Left lung (tissue), 10 donors: ENCODE measurements around the gene NACC1. TPM values are rescaled to one million over a fixed set of nuclear protein-coding genes. Genes with fewer than 3 reads are reported as not detected.

Experiments
- ATAC-seq: fragments of 200-7000 bp; cut with Tn5 transposase; one replicate; pipeline ENCODE4 v1.9.1; 2020; ENCODE audit warnings: moderate library complexity
- DNase-seq, 4 donors: peaks; one replicate each; pipeline ENCODE4 v3.0.0-alpha.2; 2013 to 2020
- H3K27ac ChIP-seq, 2 donors: fragments of 200-600 bp; sonication (generic) in 1 of 2; one replicate each; pipeline versions ENCODE4 v1.5.0 to v1.8.0; 2020 to 2021
- H3K27me3 ChIP-seq, 2 donors: fragments of 200-600 bp; sonication (generic) in 1 of 2; one replicate each; pipeline versions ENCODE4 v1.5.0 to v1.8.0; 2020 to 2021
- H3K36me3 ChIP-seq, 2 donors: fragments of 200-600 bp; sonication (generic) in 1 of 2; one replicate each; pipeline versions ENCODE4 v1.5.0 to v1.8.0; 2020 to 2021
- H3K4me1 ChIP-seq, 2 donors: fragments of 200-600 bp; one replicate each; pipeline ENCODE4 v1.8.0; 2021
- H3K4me3 ChIP-seq, 2 donors: fragments of 200-600 bp; sonication (generic) in 1 of 2; one replicate each; pipeline versions ENCODE4 v1.5.0 to v1.8.0; 2020 to 2021; ENCODE audit warnings: mild to moderate bottlenecking in 1 of 2
- H3K9me3 ChIP-seq, 2 donors: fragments of 200-600 bp; sonication (generic) in 1 of 2; one replicate each; pipeline versions ENCODE4 v1.5.0 to v1.8.0; 2020 to 2021
- intact Hi-C, 2 donors: fragments of 100-400 bp; cut with DNase I; formaldehyde crosslinking; loops; one replicate each; pipeline versions ENCODE4 v1.11.2 to v1.14.2; 2022
- polyA plus RNA-seq, 6 donors: library from polyadenylated mRNA; unstranded; fragments of 120-200 nt; gene quantifications; one replicate each; pipeline ENCODE4 v1.2.1, GENCODE V29; 2013; ENCODE audit not compliant: insufficient read length in 6 of 6
- total RNA-seq, 2 donors: library from RNA; stranded (reverse); fragmentation: NEBNext Ultra II Directional; extraction: Animal tissue kit (Norgen Biotek cat#: 25700); gene quantifications; one replicate each; pipeline ENCODE4 v1.2.1, GENCODE V29; 2021
- TF ChIP-seq, protein P1 (sequence below), 2 donors: fragments of 200-600 bp; sonication (generic) in 1 of 2; IDR thresholded peaks; one replicate each; pipeline versions ENCODE4 v1.5.0 to v1.8.0; 2021; ENCODE audit warnings: antibody characterized with exemption in 2 of 2
- donor health status: DM: no; HTN: yes; CAD: no.
- donor health status: DM: no; HTN: no; CAD: no.

The NACC1 gene
- total and polyA plus RNA-seq, 8 donors: 14.9 to 92.5 (median 21.1) TPM

DNA sequence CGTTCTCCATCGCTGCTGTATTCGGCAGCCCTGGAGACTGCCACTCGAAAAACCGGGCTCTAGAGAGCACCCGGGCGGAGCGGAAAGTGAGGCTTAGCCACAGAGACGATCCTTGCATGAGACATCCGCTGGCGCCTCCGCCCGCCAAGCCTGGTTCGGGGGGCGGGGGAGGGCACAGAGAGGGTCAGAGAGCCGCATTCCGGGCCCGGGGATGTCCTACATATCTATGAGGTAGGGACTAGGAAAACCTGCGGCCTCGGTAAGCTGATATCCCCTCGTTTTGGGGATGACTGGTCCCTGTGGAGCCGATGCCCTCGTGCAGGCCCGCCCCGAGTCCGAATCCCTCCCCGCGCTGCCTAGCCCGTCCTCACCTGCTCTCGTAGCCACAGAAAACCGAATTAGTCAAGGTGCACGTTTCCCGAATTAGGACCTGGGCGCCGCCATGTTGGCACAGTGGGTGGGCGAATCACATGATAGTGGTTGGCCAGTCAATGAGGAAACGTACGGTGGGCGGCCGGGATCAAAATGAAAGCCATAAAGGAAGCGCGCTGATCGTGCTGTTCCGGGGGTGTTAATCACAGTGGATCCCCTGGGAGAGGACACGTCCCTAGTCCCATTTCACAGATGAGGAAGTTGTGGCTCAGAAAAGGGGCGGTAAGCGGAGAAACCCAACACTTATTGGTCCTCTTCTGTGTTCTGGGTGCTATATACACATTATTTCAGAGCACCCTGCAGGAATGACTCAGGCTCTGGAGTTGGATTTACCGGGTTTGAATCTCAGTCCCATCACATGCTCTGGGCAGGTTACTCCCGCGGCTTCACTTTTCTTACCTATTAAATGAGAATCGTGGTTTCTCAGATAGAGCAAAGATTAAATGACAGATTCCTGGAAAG is 1.5 kb upstream of the NACC1 start, which contains the start of gene TRMT1:
TSS of gene TRMT1 (minus strand) at position 459 of the 894 bp plus-strand sequence. CDS start at position 118, 341 bp downstream.
- DNase-seq: peak; percentile 89 to 92 (median 91)
- ATAC-seq: peak; percentile 78
- Histone ChIP-seq H3K36me3 (peaks cover 0 to 27% of the 10 kb centered on the region in 2 donors), H3K27me3 (no peaks in the 10 kb centered on the region), H3K4me1 (peaks cover 22 to 48% of the 10 kb centered on the region in 2 donors), H3K27ac (peak within 1 kb of the TSS; percentile 67 to 84), H3K9me3 (no peaks in the 10 kb centered on the region), H3K4me3 (peak within 1 kb of the TSS; percentile 93 to 95)
- intact Hi-C loops: no loop called here
- TF ChIP-seq, protein P1, sequence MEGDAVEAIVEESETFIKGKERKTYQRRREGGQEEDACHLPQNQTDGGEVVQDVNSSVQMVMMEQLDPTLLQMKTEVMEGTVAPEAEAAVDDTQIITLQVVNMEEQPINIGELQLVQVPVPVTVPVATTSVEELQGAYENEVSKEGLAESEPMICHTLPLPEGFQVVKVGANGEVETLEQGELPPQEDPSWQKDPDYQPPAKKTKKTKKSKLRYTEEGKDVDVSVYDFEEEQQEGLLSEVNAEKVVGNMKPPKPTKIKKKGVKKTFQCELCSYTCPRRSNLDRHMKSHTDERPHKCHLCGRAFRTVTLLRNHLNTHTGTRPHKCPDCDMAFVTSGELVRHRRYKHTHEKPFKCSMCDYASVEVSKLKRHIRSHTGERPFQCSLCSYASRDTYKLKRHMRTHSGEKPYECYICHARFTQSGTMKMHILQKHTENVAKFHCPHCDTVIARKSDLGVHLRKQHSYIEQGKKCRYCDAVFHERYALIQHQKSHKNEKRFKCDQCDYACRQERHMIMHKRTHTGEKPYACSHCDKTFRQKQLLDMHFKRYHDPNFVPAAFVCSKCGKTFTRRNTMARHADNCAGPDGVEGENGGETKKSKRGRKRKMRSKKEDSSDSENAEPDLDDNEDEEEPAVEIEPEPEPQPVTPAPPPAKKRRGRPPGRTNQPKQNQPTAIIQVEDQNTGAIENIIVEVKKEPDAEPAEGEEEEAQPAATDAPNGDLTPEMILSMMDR (IDR thresholded peaks at IDR 0.05): no peak

DNA sequence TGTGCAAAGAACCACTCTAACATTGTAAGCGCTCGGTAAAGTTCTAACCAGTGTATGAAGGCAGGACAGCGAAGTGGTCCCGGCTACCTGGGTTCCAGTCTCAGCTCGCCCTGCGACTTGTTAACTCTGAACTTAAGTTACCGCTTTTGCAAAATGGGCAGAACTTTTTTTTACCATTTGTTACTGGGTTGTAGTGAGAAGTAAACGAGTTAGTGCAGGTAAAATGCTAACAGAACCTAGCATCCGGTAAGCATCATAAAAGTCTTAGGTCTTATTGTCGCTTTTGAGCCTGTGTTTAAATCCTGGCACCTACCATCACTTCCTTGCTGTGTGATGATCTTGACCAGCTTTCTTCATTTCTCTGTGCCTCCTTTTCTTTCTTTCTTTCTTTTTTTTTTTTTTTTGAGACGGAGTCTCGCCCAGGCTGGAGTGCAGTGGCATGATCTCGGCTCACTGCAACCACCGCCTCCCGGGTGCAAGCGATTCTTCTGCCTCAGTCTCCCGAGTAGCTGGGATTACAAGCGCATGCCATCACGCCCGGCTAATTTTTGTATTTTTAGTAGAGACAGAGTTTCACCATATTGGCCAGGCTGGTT is 790 bp upstream of the NACC1 start:
- no peaks in the 10 kb centered on the region for H3K9me3 ChIP-seq
- H3K27me3 ChIP-seq: no peaks in the 10 kb centered on the region
- no peak for DNase-seq
- peaks cover 22 to 48% of the 10 kb centered on the region in 2 donors for H3K4me1 ChIP-seq
- H3K36me3 ChIP-seq: peaks cover 0 to 33% of the 10 kb centered on the region in 2 donors
- TF ChIP-seq, protein P1 (IDR thresholded peaks at IDR 0.05): no peak
- H3K27ac ChIP-seq: peak overlapping the region; percentile 67 to 84
- peak; percentile 15 for ATAC-seq
- peak overlapping the region; percentile 93 to 95 for H3K4me3 ChIP-seq
- intact Hi-C loops: no loop called here

DNA sequence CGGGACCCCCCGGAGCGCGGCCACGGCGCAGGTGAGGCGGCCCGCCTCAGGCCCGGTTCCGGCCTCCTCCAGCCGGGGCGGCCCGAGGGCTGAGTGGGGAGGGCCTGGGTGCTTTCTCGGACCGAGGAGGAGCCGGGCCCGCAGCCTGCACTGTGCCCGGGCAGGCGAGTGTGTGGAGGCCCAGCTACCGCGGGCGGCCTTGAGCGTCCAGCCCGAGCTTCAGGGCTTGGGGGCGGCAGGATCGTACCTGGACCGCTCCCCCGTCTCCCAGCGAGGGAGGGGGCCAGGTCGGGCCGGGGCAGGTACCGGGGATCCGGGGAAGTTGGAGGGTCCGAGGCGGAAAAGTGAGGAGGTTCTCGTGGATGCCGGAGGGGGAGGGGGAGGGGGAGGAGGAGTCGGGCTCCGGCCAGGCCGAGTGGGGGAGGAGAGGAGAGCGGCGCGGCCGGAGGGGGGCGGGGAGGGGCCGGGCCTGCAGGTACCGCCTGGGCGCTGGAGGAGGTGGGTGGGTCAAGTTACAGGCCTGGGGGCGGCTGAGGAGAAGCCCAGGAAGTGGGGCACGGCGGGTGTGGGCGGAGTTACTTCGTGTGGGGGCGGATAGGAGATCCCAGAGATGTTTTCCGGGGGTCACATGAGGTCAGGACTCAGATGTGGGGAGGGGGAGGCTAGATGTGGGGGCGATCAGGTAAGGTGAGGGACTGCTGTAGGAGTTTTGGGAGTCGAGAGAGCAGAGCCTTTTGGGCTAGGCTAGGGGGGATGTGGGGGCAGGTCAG is 545 bp downstream of the NACC1 start:
- Histone ChIP-seq H3K27me3 (no peaks in the 10 kb centered on the region), H3K4me3 (peak overlapping the region; percentile 75 to 88), H3K4me1 (peaks cover 22 to 48% of the 10 kb centered on the region in 2 donors), H3K9me3 (no peaks in the 10 kb centered on the region), H3K27ac (peak overlapping the region in 1 of 2 donors; percentile 74), H3K36me3 (peaks cover 0 to 23% of the 10 kb centered on the region in 2 donors)
- DNase-seq: peak in 2 of 4 donors; percentile 81 to 89
- TF ChIP-seq, protein P1 (IDR thresholded peaks at IDR 0.05): no peak
- ATAC-seq: peak; percentile 47
- intact Hi-C loops: no loop called here

DNA sequence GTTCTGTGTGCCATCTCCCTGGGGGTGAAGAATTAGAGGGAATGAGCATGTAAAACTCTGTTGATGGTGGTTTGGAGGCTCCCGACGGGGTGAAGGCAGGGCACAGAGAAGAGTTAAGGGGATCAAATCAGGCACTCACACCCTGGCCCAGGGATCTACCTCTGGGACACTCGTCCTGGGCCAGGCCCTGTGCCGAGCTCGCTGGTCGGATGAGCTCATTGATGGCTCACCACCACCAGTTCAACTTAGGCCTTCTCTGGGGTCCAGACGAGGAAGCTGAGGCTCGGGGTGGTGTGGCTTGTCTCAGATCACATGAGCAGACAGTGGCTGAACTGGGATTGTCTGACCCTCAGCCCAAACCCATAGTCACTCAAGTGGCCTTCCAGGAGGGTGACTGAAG is 1.6 kb downstream of the NACC1 start:
- H3K9me3 ChIP-seq: no peaks in the 10 kb centered on the region
- H3K4me1 ChIP-seq: peaks cover 22 to 48% of the 10 kb centered on the region in 2 donors
- H3K4me3 ChIP-seq: peak overlapping the region in 1 of 2 donors; percentile 88
- DNase-seq (no peak), ATAC-seq (no peak)
- intact Hi-C loops: no loop called here
- no peaks in the 10 kb centered on the region for H3K27me3 ChIP-seq
- peaks cover 0 to 14% of the 10 kb centered on the region in 2 donors for H3K36me3 ChIP-seq
- TF ChIP-seq, protein P1 (IDR thresholded peaks at IDR 0.05): no peak
- H3K27ac ChIP-seq: no peak overlapping the region
